HG03108 (cell line): ENCODE data around the gene ROBO1.

Experiments
- ATAC-seq: cut with Tn5 transposase; IDR thresholded peaks from one replicate; pipeline ENCODE4 v1.9.1; 2021; ENCODE audit warnings: moderate library complexity; ENCODE audit not compliant: unreplicated experiment

ROBO1 gene

DNA sequence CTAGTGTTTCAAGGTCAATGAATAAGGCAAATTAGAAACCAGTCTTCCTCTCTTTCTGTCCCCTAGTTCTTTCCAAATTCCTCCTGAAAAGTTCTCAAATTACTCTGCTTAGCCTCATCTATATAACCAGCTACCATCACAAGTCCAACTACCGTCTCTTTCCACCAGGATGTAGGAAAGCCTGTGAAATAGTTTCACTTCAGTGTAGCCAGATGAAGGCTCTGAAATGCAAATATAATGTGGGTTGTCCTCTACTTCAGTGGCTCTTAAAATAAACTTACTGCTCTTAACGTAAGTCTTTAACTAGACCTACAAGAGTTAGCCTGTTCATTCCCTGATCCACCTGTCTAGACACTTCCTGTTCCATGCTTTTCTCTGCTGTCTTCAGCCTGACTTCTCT lies 827.7 kb downstream of the ROBO1 start:
- ATAC-seq, result no peak

DNA sequence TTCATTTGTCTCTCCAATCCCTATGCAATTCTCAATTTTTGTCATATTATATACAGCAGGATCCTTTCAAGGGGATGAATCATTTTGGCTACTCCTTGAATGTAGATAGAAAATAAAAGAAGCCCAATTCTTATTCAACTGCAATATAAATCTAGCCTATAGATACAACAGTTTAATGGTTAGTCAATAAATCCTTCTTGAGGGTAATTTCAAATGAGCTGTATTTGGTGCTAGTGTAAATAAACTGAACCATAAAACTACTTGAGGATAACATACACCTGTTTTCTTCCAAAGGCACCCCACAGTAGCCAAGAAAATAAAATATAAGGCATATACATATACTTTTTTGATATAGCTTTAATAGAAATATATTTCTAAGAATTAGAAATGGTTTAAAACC lies 830.3 kb downstream of the ROBO1 start:
- no peak for ATAC-seq

DNA sequence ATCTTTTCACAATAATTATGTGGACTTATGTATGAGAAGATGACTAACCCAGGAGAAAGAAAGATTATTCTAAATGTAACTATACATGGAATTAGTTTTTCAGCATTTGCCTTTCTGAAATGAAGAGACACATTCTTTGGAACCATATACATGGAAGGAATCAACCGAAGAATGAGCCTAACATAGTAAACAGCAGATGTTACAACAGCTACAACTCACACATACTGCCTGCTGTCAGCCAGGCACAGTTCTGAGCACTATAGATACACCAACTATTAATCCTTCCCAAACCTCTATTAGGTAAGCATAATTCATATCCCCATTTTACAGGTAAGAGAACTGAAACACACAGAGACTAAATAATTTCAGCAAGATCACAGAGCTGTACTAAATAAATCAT lies 840.0 kb downstream of the ROBO1 start:
- ATAC-seq, result no peak

DNA sequence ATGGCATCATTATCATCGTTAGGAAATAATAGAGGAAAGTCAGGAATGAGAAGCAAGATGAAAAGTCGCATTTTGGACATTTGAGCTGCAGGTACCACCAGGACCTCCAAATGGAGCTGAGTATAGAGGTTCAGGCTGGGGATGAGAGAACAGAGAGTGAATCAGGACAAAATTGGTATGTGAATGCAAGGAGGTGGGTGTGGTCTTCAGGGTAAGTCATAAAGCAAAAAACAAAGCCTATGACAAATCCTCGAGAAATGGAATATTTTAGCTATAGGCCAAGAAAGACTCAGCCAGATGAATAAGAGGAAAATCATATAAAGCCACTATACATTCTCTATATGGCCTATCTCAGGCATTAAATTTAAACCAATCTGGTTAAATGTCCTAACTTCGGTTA lies 841.3 kb downstream of the ROBO1 start:
- ATAC-seq, result no peak

DNA sequence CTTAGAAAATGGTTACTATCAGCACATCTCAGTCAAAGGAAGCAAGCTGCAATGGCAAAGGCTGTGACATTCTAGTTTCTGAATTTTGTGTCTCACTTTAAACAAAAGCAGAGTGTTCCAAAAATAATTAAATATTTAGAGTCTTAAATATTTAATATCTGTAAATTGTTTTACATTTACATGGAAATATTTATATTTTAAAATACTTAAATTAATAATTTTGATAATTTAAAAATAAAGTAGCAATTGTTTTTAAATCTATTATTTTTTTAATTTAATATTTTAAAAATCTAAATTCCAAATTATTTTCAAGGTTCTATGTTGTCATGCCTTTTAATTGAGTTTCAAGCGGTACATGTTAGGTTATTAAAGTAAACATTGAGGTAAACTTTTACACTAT lies 843.1 kb downstream of the ROBO1 start:
- ATAC-seq, result no peak

DNA sequence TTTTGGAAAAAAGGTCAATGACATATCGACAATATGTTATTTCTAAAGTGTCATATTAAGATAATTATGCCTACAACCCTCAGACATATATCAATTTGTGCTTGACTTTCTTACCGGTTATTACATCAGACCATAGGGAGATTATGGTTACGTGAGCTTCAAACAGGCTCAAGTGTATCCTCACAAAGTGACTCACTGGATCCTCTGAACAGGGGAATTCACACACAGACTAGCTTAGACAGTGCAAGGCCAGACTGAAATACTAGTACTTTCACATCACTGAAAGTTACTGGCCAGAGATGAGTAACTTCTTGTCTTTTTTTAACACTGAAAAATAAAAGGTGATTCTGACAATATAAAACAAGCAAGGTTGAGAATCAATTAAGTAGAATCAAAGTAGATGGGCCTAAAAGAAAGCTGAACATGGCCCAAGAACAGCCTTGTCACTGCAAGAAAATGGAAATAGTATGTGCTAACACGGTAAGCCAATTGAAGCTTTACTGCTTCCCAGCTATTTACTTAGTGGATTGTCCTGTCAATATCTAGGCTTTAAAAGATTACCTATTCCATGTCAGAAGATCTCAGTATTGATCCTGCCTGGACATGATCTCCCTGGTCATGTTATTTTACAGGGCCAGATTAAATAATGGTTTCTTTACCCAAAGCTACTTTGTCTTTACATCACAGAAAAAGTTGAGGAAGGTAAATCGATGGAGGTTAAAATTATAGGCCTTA lies 848.6 kb downstream of the ROBO1 start:
- no peak for ATAC-seq

DNA sequence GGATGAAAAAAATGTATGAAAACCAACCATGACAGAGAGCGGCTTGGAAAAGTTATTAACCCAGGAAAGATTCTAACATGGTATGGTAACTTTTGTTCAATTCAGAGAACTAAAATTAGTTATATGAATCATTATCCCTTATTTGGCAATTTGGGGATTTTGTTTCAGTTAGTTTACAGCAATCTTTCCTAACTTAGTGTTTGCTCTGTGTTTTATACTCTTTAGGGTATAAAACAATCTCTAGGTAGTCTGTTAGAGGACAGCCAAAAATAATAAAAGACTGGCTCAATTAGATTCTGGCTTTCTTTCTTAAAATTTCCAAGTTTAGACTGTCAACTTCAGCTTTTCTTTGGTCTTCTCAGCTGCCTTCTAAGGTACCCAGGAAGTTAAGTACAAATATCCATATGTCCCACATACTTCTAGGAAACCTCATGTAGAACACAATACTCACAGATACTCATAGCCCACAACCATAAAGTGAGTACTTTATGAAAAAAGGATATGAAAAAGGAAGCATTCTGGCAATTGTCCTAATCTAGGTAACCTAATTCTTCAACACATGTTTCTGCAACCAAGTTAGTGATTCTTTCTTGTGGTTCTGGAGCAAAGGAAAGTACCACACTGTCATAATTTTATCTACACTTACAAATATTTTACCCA lies 849.3 kb downstream of the ROBO1 start:
- no peak for ATAC-seq

DNA sequence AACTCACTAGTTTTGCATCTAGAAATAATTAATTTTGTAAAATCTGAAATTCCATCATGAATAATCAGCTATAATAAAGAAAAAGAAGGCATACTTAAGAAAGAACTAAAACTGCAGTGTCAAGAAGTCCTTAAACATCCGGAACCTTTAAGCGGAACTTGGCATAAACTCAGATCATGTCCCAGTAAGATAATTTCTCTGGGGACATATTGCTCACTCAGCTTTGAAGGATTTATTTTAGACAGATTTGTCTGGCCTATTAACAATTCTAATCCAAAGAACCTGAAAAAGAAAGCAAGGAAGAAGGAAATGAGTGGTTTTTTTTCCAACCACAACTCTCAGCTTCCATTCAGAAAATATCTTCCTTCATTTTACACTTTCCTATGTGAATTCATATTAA lies 850.3 kb downstream of the ROBO1 start:
- no peak for ATAC-seq

DNA sequence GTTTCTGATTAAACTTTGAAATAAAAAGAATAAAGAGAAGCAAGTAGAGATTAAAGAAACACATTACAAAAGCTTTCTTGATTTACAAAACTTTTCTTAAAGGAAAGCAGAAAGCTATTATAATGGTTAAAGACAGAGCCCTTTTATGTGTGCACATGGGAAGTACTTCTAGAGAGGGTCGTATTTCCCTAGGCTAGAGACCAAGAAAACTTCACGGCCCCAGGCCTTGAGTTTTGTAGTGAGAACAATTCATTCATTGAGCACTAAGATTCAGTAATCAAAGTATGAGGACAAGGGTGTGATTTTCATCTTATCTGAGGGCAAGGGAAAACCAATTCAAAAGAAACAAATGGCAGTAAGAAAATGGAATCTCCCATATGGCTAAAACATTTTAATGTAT lies 854.1 kb downstream of the ROBO1 start:
- no peak for ATAC-seq

DNA sequence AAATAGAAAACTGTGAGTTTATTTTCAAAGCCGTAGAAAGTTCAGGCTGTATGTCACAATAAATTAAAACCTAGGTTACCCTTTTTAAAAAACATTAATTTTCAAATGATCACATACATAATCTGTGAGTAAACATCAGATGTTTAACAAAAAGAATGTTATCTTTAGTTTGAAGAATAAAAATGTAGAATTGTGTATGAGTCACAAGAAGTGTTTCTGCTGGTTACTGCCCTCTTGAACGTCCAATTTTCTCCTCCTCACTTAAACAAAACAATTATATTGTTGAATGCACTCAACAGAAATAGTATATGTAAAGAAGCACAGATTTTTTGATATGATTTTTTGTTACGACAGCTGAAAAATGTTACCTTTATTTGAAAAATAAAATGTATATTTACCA lies 855.1 kb downstream of the ROBO1 start:
- no peak for ATAC-seq

DNA sequence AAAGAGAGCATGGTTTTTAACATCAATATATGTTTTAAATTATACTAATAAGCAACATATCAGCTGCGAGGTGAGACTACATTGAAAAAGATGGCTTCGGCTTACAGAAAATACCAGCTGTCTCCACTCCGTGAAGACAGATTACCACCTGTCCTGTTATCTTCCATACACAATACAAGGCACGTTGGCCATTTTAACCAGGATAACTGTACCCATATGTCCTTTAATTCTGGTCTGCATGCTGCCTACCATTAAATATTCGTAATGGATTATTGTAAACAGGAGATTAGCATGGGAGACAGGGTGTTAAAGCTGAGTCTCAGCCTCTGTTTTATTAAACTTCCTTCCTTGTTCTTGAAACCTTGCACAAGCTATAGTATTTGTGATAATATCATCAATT lies 855.5 kb downstream of the ROBO1 start:
- no peak for ATAC-seq

DNA sequence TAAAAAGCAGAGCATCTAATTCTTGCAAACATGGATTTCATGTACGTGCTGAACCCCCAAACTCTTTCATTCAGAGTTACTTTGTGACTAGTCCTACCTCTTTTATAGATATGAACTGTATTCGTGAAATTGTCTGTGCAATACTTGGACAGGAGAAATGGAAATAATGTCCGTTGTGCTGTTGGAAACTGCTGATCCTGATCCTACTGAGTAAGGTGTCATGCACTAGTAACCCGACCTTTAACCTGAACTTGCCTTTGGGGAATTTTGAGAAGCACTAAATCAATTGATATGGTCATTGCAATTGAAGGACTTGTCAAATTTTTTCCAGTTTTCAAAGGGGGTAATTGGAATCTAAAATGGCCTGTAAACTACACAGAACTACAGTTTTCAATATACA lies 856.4 kb downstream of the ROBO1 start:
- no peak for ATAC-seq

DNA sequence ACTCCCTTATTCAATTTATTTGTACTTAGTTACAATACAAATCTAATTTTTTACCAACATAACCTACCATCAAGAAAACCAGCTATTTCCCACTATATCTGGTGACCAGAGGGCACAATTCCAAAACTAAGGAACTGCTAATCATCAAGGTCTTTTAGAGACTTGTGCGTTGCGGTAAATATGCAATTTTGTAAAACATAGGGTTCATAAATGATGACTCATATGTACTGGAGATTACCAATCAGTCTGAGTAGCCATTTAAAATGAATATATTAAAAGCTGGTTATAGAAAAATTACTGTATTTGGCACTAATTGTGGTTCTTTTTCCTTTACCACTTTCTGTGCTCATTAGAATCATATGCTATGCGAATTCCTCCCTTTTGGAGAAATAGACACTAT lies 859.6 kb downstream of the ROBO1 start:
- no peak for ATAC-seq

DNA sequence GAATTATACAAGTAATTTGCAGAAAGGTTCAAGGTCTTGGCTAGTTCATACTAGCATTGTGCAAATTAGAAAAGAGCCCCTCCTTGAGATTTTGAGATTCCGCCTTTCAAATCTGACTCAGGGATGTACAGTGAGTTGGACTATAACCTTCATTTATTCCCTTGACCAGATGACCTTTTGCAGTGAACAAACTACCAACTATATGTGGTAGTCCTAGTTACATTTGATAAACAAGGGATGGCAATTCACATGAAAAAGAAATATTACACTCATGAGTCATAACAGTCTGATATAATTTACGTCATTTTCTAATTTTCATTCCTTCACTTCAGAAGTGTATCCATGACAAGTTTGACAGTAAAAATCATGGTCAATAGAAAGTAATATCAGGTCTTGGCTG lies 860.4 kb downstream of the ROBO1 start:
- ATAC-seq, result no peak

DNA sequence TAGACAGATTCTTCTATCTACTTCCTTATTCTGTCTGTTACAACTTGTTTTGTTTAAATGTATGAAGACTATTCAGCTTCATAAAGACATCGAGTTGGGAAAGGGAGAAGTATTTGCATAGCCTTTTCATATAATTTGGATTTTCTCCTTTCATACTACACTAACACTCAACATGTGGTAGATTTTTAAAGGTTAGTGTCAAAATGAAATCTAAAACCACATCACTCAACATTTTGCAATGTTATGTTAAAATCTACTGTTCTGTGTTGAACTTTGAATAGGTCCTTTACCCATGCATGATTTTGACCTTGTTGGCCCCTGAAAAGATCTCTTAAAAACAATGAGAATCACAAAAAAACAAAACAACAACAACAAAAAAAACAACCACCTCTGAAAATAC lies 860.9 kb downstream of the ROBO1 start:
- no peak for ATAC-seq

DNA sequence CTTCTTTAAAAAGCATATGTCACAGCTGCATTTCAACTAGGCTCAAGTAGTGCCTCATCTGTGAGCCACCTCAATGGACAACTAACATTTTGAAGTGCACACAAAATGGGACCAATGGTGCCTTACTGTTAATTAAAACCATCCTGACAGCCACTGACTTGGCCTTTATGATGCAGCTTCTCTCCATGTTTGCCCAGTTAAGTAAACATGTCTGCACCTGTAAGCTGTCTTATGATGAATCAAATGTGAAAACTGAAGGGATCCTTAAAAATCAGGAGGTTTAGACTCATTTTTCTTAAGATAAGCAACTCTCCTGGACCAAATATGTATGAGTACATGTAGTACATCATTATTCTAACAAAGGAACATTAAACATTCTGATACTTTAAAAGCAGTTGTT lies 861.6 kb downstream of the ROBO1 start:
- ATAC-seq, result no peak

DNA sequence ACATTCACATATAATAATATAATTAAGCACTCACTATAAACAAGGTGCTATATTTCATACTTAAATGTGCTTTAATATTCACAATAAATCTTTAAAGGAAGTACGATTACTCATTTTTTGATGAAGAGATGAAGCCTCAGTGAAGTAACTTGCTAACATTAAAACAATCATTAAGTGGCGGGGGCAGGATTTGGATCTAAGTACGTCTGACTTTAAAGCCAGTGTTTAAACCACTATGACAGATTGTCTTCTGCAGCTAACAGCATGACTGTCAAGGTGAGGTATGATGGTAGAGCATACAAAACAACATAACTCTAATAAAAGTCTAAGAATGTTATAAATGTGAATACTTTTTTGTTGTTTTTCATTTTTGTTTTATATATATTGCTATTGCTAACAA lies 862.1 kb downstream of the ROBO1 start:
- ATAC-seq, result no peak

DNA sequence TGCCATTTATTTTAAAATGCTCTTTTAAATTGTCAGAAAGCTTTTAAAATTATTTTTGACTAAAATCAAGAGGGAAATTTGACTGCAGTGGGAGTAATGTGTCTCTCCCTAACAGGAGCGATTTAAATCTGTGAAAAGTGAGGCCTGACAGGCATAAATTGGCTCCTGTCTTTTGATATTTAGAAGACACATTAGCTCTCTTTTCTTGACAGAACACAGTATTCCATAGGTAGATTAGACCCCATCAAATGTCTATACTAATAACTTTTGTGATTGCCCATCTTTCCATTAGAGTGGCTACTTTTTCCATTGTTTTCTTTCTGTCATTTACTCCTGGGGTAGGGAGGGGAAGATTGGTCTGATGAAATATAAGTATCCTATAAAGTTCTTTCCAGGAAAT lies 866.3 kb downstream of the ROBO1 start:
- ATAC-seq, result no peak

DNA sequence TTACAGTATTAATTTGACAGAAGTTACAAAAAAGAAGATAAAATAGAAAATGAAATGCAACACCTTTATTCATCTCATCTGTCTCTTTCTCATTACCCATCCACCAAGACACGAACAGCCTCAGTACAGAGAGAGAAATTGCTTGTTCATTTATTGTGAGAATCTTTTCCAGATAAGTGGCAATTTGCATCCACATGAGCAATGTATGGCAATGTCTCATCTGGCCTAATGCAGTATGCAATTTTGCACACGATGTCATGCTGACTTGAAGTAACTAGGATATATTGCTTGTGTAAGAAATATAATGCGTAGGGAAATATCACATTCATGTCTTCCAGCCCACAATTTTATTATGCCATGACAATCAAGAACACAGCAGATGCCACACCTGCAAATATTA lies 866.9 kb downstream of the ROBO1 start:
- ATAC-seq, result no peak

DNA sequence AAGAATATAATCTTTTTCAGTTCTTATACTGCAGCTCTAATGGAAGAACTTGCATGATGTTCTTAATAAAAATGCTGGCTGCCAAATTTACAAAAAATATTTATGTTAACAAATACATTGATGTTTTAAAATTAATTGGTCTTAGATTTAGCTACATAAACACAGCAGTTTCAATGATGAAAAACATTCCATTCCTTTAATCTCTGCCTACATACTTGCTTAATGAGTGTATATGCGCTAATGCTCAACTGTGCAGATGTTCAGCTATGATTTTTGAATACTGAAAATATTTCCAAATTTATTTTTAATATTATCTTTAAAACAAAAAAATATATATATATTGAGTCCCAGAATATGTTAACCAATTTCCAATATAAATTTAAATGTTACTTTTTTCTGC lies 867.4 kb downstream of the ROBO1 start:
- no peak for ATAC-seq

DNA sequence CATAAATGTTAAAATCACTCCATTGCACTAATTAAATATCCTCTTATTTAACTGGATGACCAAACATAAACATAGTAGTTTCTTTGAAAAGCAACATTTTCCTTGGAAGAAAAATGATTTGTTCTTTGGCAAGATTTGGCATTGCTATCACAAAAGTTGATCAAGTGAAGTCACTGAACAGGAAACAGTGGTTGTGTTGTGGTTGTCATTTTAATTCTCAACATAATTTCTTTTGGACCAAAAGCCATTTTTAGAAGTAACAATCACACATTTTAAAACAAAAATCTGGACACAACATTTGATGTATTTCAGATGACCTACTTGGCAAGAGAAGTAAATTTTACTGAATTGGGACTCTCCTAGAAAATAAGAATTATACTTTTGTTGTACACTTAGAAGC lies 872.3 kb downstream of the ROBO1 start:
- no peak for ATAC-seq

DNA sequence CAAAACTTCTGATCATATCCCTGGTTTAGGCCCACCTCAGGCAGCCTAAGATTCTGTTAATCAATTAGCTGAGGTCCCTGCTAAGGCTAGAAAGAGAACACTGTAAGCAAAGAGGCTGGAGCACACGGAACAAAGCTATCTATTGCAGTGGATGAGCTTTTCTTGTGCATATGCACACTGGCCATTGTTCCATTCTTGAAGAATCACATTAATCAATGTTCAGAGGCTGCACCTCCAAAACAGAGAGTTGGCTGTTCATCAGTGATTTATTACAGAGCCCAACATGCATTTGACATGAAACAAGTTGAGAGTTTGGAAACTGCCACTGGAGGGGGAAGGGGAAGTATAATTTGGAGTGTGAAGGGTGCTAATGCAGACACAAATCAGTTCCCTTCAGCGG lies 873.0 kb downstream of the ROBO1 start:
- ATAC-seq, result no peak

DNA sequence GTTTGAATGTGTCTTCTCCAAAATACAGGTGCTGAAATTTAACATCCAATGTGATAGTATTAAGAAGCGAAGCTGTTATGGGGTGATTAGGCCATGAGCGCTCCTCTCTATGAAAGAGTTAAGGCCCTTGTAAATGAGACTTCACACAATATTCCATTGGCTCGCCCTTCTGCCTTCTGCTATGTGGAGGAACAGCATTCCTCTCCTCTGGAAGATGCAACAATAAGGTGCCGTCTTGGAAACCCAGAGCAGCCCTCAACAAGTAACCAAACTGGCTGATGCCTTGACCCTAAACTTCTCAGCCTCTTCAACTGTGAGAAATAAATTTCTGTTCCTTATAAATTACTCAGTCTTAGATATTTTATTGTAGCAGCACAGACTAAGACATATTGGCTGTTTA lies 874.6 kb downstream of the ROBO1 start:
- ATAC-seq, result no peak
